GM18505 (cell line): ENCODE data around the gene RHBDD2.
"Not testable (repeated sequence)": the region's sequence is repeated elsewhere in the genome, so short reads cannot be mapped to it uniquely, and the experiment has no call there.

Experiments
- ATAC-seq: cut with Tn5 transposase; IDR thresholded peaks from one replicate; pipeline ENCODE4 v1.9.1; 2021; ENCODE audit not compliant: unreplicated experiment
- POLR2A ChIP-seq: IDR thresholded peaks from 4 replicates; pipeline ENCODE4 v1.6.1; 2011; ENCODE audit warnings: borderline replicate concordance; ENCODE audit not compliant: insufficient read depth, insufficient read length; ENCODE audit errors: extremely low read depth

The RHBDD2 gene

DNA sequence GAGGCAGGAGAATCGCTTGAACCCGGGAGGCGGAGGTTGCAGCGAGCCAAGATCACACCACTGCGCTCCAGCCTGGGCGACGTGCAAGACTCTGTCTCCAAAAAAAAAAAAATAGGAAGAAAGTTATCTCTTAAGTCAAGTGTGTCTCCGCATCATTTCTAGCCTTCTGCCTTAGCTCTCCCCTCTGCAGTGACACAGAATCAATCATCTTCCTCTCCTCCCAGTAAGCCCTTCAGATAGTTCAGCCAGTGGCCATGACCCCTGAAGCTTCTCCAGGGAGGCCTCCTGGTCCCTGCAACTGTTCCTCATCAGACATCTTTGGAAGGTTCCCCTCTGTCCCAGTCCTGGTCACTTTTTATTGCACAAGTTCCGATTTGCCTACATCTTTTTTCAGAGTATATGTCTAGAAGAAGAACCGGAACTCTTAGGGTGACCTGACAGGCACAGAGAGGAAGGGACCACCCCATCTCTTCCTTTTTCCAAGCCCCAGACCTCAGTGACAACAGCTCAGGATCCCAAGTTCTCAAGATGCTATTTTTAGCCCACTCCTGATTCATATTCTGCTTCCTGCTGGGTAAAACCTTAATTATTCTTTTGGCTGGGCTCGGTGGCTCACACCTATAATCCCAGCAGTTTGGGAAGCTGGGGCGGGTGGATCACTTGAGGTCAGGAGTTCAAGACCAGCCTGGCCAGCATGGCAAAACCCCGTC is 6.6 kb upstream of the RHBDD2 start:
- ATAC-seq: no peak
- no peak for TF ChIP-seq POLR2A

DNA sequence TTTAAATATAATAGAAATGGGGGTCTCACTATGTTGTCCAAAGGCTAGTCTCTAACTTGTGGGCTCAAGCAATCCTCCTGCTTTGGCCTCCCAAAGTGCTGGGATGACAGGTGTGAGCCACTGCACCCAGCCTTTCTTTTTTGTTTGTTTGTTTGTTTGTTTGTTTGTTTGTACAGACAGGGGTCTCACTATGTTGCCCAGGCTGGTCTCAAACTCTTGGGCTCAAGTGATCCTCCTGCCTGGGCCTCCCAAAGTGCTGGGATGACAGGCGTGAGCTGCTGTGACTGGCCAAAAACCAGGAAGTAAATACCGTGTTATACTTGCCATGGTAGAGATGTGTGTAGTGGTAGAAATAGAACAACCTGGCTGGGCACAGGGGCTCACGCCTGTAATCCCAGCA is 4.7 kb upstream of the RHBDD2 start:
- not testable (repeated sequence) for ATAC-seq

DNA sequence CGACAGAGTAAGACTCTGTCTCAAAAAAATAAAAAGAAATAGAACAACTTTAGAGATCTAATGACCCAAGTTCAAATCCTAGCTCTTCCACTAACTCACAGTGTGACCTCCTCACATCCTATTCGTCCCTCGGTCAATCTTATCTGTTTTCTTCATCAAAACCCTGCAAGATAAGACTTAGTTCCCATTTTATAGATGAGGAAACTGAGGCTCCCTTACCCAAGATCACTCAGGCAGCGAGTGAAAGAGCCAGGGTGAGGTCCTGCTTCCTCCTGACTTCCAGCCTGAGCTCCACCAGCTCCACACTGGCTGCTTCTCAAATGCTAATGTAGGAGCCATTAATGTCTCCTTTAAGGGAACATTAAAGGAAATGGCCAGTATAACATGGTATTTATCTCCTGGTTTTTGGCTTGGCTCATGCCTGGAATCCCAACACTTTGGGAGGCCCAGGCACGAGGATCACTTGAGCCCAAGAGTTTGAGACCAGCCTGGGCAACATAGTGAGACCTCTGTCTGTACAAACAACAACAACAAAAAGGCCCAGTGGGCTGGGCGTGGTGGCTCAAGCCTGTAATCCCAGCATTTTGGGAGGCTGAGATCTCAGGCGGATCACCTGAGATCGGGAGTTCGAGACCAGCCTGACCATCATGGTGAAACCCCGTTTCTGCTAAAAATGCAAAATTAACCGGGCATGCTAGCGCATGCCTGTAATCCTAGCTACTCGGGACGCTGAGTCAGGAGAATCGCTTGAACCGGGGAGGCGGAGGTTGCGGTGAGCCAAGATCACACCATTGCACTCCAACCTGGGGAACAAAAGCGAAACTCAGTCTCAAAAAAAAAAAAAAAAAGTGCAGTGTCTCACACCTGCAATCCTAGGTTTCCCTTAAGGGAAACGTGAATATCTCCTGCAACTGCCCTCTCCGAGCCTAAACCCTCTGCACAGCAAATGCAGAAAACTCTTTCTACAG is 3.4 kb upstream of the RHBDD2 start:
- no peak for TF ChIP-seq POLR2A
- ATAC-seq: no peak

DNA sequence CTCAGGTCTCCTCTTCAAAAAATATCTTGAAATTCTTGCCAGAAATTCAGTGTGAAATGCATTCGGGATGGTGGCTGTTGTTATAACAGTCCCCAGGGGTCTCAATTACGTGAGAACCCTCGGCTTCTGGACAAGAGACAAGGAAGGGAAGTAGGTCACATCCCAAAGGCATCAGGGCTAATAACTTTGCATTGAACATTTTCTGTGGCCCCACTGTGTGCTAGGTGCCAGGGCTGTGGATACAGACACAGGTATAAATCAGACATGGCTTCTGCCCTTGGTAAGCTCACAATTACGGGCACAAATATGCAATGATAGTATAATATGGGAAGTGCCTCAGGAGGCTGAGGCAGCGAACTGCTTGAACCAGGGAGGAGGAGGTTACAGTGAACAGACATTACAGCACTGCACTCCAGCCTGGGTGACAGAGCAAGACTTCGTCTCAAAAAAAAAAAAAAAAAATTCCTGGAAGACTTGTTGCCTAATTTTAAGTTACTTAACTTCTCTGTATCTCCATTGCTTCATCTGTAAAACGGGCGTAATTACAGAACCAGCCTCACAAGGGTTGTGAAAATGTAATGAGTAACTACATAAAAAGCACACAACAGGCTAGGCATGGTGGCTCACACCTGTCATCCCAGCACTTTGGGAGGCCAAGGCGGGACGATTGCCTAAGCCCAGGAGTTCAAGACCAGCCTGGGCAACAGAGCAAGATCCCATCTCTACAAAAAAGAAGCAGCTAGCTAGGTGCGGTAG is 2.5 kb upstream of the RHBDD2 start:
- TF ChIP-seq POLR2A: no peak
- no peak for ATAC-seq

DNA sequence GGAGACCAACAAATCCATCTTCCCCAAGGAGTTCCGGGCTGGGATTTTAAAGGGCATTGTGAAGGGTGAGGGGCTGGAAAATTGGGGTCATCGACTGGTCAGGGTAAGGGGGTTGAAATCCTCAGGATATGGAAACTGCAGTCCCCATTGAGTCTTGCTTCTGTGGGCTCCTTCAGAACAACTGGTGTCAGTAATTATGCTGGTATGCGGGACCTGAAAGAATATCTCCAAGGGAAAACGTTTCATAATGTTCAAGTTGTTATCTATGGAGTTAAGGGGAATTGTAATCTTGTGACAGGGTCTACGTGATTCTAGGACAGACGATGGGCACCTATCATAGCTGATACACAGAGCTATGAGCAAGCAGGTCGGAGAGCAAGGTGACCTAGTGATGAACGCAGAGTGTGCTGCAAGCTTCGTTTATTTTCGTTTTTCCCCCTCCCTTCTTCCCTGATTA is 494 bp upstream of the RHBDD2 start:
- no peak for TF ChIP-seq POLR2A
- peak; percentile 29 for ATAC-seq

DNA sequence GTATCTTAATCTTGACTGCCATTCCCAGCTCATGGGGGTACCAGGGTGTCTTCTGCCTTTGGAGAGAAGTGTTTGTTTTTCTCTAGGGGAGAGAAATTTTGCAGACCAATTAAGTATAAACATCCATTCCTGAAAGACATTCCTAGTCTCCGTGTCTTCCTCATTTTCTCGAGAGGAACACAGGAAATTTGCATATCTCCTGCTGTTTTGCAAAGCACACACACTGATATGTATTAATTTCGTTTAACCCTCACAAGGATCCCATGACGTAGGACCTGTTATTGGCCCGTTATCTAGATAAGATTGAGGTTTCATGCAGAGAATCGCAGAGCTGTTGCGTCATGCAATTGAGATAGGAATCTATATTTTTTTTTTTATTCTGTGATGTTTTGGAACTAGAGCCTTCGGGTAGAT is 944 bp downstream of the RHBDD2 start:
- TF ChIP-seq POLR2A: no peak
- no peak for ATAC-seq

DNA sequence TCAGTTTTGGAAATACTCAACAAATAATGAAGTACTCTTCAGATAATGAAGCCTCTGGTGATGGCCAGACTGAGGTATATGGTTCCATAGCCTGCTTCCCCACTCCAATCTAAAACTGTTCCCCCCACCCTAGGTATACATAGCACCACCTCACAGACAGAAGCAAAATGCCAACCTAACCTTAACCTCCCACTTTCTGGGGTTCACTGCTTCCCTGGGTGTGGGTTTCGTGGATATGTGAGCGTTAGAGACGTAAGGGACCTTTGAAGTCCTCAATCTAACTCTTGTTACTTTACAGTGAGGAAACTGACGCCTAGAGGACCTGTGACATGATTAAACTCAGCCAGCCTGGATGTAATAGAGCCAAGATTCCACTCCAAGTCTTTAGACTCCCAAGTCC is 1.4 kb downstream of the RHBDD2 start:
- no peak for ATAC-seq
- no peak for TF ChIP-seq POLR2A

DNA sequence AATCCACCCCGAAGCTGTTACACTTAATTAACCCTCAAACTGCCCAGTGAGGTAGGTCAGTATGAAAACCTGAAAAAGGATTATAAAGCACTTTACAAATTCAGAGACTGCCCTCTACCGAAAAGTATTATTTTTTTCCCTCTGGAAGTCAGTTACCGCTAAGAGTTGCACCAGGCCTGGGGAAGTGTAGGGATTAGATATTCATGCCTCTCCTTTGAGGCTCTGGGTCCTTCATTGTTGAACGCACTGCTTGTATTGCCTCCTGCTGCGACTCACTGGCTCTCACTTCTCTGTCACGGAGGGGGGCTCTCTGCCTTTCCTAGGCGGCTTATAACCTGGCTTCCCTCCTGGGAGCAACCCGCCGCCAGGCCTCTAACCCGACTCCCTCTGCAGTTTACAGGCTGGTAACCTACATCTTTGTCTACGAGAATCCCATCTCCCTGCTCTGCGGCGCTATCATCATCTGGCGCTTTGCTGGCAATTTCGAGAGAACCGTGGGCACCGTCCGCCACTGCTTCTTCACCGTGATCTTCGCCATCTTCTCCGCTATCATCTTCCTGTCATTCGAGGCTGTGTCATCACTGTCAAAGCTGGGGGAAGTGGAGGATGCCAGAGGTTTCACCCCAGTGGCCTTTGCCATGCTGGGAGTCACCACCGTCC is 2.7 kb downstream of the RHBDD2 start:
- ATAC-seq: no peak
- no peak for TF ChIP-seq POLR2A

DNA sequence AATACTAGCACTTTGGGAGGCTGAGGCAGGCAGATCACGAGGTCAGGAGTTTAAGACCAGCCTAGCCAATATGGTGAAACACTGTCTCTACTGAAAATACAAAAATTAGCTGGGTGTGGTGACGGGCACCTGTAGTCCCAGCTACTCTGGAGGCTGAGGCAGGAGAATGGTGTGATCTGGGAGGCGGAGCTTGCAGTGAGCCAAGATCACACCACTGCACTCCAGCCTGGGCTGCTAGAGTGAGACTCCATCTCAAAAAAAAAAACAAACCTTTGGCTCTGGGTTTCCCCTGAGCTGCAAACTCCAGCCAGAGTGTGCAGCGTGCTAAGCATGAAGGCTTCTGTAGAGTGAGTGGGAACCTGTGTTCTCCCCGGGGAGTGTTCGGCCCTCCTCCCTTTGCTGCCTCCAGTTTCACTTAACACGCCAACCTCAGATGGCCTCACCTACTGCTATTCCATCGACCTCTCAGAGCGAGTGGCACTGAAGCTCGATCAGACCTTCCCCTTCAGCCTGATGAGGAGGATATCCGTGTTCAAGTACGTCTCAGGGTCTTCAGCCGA is 4.5 kb downstream of the RHBDD2 start:
- not testable (repeated sequence) for ATAC-seq

DNA sequence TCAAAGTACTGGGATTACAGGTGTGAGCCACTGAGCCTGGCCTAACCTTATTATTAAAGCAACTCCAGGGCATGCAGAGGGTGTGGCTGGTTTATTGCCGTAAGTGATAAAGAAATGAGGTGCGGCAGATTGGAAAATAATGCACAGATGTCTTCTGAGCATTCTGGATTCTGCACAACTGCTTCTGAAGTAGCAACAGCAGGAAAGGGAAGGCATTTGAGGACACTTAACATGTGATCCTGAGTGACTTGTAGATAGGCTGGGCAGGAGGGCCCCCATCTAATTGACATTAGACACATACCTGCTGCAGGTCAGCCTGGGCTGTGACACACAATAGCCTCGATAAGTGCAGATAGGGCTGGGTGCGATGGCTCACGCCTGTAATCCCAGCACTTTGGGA is 5.6 kb downstream of the RHBDD2 start:
- TF ChIP-seq POLR2A: no peak
- ATAC-seq: no peak

DNA sequence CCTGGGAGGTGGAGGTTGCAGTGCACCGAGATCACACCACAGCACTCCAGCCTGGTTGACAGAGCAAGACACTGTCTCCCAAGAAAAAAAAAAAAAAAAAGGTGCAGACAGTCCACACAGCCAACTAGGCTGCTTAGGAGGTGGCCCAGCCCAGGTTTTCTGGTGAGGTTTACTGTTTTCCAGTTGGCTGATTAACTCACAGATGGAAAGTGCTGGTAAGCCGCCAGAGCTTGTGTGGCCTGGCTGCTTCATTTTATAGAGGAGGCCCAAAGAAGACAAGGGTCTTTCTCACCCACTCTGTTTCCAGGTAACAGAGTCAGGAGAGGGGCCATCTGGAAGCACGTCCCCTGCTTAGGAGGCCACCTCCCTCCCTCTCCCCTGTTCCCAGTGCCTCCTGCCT is 6.2 kb downstream of the RHBDD2 start:
- TF ChIP-seq POLR2A: no peak
- ATAC-seq: no peak

DNA sequence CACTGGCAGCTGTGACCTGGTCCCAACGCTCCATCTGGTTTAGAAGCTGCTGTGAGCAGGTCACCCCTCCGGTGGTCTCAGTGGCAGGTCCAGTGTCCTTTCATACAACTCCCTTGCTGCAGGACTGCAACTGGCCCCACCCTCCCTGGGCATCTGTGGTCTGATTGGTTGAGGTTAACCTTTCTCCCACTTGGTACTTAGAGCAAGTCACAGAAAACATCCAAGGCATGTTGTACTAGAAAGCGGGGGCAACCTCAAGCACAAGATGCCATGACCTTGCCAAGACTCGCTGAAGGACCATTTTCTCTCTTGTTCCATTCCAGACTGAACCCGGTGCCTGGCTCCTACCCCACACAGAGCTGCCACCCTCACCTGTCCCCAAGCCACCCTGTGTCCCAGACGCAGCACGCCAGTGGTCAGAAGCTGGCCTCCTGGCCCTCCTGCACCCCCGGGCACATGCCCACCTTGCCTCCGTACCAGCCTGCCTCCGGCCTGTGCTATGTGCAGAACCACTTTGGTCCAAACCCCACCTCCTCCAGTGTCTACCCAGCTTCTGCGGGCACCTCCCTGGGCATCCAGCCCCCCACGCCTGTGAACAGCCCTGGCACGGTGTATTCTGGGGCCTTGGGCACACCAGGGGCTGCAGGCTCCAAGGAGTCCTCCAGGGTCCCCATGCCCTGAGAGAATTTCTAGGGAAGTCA is 9.0 kb downstream of the RHBDD2 start:
- no peak for TF ChIP-seq POLR2A
- ATAC-seq: no peak
